ENCODE measurements around the gene ITPR2. TPM values are rescaled to one million over a fixed set of nuclear protein-coding genes. Genes with fewer than 3 reads are reported as not detected.

ITPR2 gene
- total and polyA plus RNA-seq, 2 of the 8 experiments (the other 6 are each of a cell fraction or from before 2014, with no cell fraction given): 4.1 to 48.3 TPM

- H3K56ac ChIP-seq (replicated peaks; ENCODE audit: insufficient read length, low read depth, low read length): no peak overlapping the region
- no peak overlapping the region for H2BK120ac ChIP-seq (replicated peaks; ENCODE audit: low read depth, low read length)
- no peak overlapping the region for H3K14ac ChIP-seq (ENCODE audit: insufficient read length)
- no peak overlapping the region for H4K5ac ChIP-seq (ENCODE audit: insufficient read length, low read depth, low read length)
- no peak overlapping the region for H3K23ac ChIP-seq (ENCODE audit: insufficient read length)
- H2BK5ac ChIP-seq (ENCODE audit: low read depth, low read length): no peak overlapping the region
- no peak overlapping the region for H2BK15ac ChIP-seq (ENCODE audit: low read length)
- H4K91ac ChIP-seq (replicated peaks; ENCODE audit: insufficient read length, low read length): no peak overlapping the region
- no peaks in the 10 kb centered on the region for H3K79me2 ChIP-seq (ENCODE audit: control insufficient read depth in 1 of 2, insufficient read depth in 2 of 2, low read length in 2 of 2)
- no peak overlapping the region for H3K9ac ChIP-seq (replicated peaks in 1 of 4; ENCODE audit: extremely low read depth in 1 of 4, low read depth in 3 of 4, low read length in 3 of 4)
- no peak overlapping the region for H3K4ac ChIP-seq (replicated peaks; ENCODE audit: insufficient read length, low read depth, low read length)
- H3K18ac ChIP-seq (ENCODE audit: extremely low read depth, low read length): no peak overlapping the region
- no peaks in the 10 kb centered on the region for H3K27me3 ChIP-seq (replicated peaks in 1 of 4; ENCODE audit: control insufficient read depth in 3 of 4, extremely low read depth in 1 of 4, insufficient read depth in 3 of 4, low read length in 3 of 4)
- no peaks in the 10 kb centered on the region for H4K20me1 ChIP-seq (replicated peaks in 1 of 2; ENCODE audit: control insufficient read depth in 1 of 2, insufficient read depth in 2 of 2, low read length in 2 of 2)
- no peak overlapping the region for H2BK20ac ChIP-seq (ENCODE audit: low read length)
- no peak overlapping the region for H2AK5ac ChIP-seq (ENCODE audit: low read depth, low read length)
- CTCF ChIA-PET (ENCODE audit: partially characterized antibody): no interaction called here
- TF ChIP-seq KDM4A (IDR thresholded peaks at IDR 0.05; ENCODE audit: low read depth, low read length, severe bottlenecking) (no peak), RNF2 (IDR thresholded peaks at IDR 0.05; ENCODE audit: borderline replicate concordance, low read depth, low read length, missing control alignments, poor library complexity, severe bottlenecking) (no peak), KDM1A (IDR thresholded peaks at IDR 0.05; ENCODE audit: borderline replicate concordance, low read length) (no peak), SP4 (IDR thresholded peaks at IDR 0.05; ENCODE audit: low read length) (no peak), TAF7 (optimal IDR thresholded peaks at IDR 0.05; ENCODE audit: borderline replicate concordance, low read depth, low read length) (no peak), JUN (IDR thresholded peaks at IDR 0.05; ENCODE audit: low read depth, low read length) (no peak), HDAC6 (IDR thresholded peaks at IDR 0.05; ENCODE audit: low read depth, low read length) (no peak), CBX8 (IDR thresholded peaks at IDR 0.05; ENCODE audit: borderline replicate concordance, low read depth, low read length) (no peak), KDM5A (IDR thresholded peaks at IDR 0.05; ENCODE audit: low read length) (no peak), SUZ12 (IDR thresholded peaks at IDR 0.05; ENCODE audit: low read length) (no peak), TAF1 (IDR thresholded peaks at IDR 0.05; ENCODE audit: low read depth, low read length) (no peak)
- H2AFZ ChIP-seq (ENCODE audit: low read length): no peak overlapping the region
- no peaks in the 10 kb centered on the region for H3K23me2 ChIP-seq (ENCODE audit: low read depth, low read length)
- H3K79me1 ChIP-seq (ENCODE audit: low read depth, low read length): no peaks in the 10 kb centered on the region
- no peak for DNase-seq (ENCODE audit: low read depth in 1 of 2, low spot score in 2 of 2)
- no peak overlapping the region for H4K8ac ChIP-seq (ENCODE audit: extremely low read depth, insufficient read depth, low read length)
- H3K4me1 ChIP-seq (replicated peaks in 1 of 4; ENCODE audit: control insufficient read depth in 3 of 4, insufficient read depth in 4 of 4, low read length in 3 of 4): no peaks in the 10 kb centered on the region
- H3K27ac ChIP-seq (ENCODE audit: low read depth, low read length): no peak overlapping the region
- no peaks in the 10 kb centered on the region for H3K36me3 ChIP-seq (ENCODE audit: control insufficient read depth in 2 of 4, insufficient read depth in 4 of 4, low read length in 3 of 4)
- no peak overlapping the region for H3K4me3 ChIP-seq (ENCODE audit: extremely low read depth in 1 of 4, insufficient read depth in 2 of 4, low read depth in 3 of 4, low read length in 4 of 4)
- POLR2A ChIA-PET (ENCODE audit: partially characterized antibody): no interaction called here
- no peak overlapping the region for H2BK12ac ChIP-seq (ENCODE audit: low read depth, low read length)
- FAIRE-seq: no peak
- no peak overlapping the region for H3K4me2 ChIP-seq (ENCODE audit: insufficient read depth in 1 of 2, low read depth in 2 of 2, low read length in 2 of 2)
- H3K9me3 ChIP-seq (ENCODE audit: insufficient read depth in 2 of 2, low read depth in 1 of 2, low read length in 1 of 2): no peaks in the 10 kb centered on the region
These were observed 474.3 kb downstream of the ITPR2 start for GRCh38 chr12:26358651-26359050.
